ENCODE results near the gene NPAS3. TPM values are rescaled to one million over a fixed set of nuclear protein-coding genes. Genes with fewer than 3 reads are reported as not detected.

The NPAS3 gene
- total RNA-seq, 1 experiment from 2014 or later: not detected

DNA sequence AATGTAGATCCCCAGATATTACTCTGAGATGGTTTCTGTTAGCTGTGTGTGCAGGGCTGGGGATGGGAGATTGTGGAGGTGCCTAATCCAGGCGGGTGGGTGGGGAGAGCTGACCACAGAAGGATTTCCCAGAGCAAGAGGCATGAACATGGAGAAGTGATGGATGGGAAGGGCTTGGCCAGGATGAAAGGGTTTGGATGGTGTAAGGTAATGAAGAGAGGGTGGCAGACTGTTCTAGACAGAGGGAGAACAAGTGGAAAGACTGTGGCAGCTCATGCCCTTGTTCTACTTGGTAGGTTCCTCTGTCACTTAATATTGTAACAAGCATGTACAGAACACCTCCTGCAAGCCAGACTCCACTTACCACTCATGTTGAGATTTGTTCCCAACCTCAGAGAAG is 187.8 kb downstream of the NPAS3 start:
- no peaks in the 10 kb centered on the region for H3K9me2 ChIP-seq (ENCODE audit: insufficient read depth)
- H3K27me3 ChIP-seq (ENCODE audit: insufficient read depth, low read length): peaks cover 4% of the 10 kb centered on the region; the same call in 1 of the 2 replicates
- TF ChIP-seq TCF7L2 (IDR thresholded peaks at IDR 0.05; ENCODE audit: borderline replicate concordance, extremely low read depth, insufficient read depth, insufficient read length): no peak
- TF ChIP-seq POLR2A (IDR thresholded peaks at IDR 0.05; ENCODE audit: borderline replicate concordance, extremely low read depth, insufficient read depth, insufficient read length): no peak
- no peak for TF ChIP-seq REST (IDR thresholded peaks at IDR 0.05; ENCODE audit: low read depth)
- TF ChIP-seq EGR1 (IDR thresholded peaks at IDR 0.05; ENCODE audit: low read depth): no peak
- TF ChIP-seq RAD21 (IDR thresholded peaks at IDR 0.05; ENCODE audit: low read depth): no peak
- no peak for TF ChIP-seq ATF3 (IDR thresholded peaks at IDR 0.05)
- TF ChIP-seq CTCF (IDR thresholded peaks at IDR 0.05 in 2 of 3, conservative IDR thresholded peaks at IDR 0.05 in 1 of 3; ENCODE audit: borderline replicate concordance in 1 of 3, insufficient read depth in 1 of 3, low read depth in 2 of 3, low read length in 2 of 3): no peak
- no peak for TF ChIP-seq FOSL1 (IDR thresholded peaks at IDR 0.05; ENCODE audit: low read depth)
- TF ChIP-seq CBX3 (IDR thresholded peaks at IDR 0.05; ENCODE audit: low read depth): no peak
- TF ChIP-seq ELF1 (IDR thresholded peaks at IDR 0.05; ENCODE audit: borderline replicate concordance, low read depth): no peak
- TF ChIP-seq SP1 (IDR thresholded peaks at IDR 0.05; ENCODE audit: low read depth): no peak
- no peak for TF ChIP-seq ZNF274 (IDR thresholded peaks at IDR 0.05; ENCODE audit: low read depth, low read length)
- no peak for TF ChIP-seq ZBTB33 (IDR thresholded peaks at IDR 0.05; ENCODE audit: extremely low read depth, insufficient replicate concordance, low read length)
- TF ChIP-seq MAX (IDR thresholded peaks at IDR 0.05): no peak
- TF ChIP-seq SRF (IDR thresholded peaks at IDR 0.05; ENCODE audit: low read depth): no peak
- TF ChIP-seq YY1 (IDR thresholded peaks at IDR 0.05; ENCODE audit: extremely low read depth, insufficient replicate concordance, low read depth, low read length): no peak
- no peak for TF ChIP-seq CEBPB (IDR thresholded peaks at IDR 0.05; ENCODE audit: low read depth)
- TF ChIP-seq EZH2 (IDR thresholded peaks at IDR 0.05): no peak
- no TSS peak for BruUV-seq (replicated peaks)
- no peaks in the 10 kb centered on the region for H3K36me3 ChIP-seq (ENCODE audit: control insufficient read depth in 1 of 2, insufficient read depth in 2 of 2, low read length in 2 of 2)
- H3K4me3 ChIP-seq (replicated peaks in 1 of 2; ENCODE audit: low read depth in 1 of 2, low read length in 2 of 2): no peak overlapping the region
- no peak overlapping the region for H3K27ac ChIP-seq (ENCODE audit: low read depth, low read length)
- H4K20me1 ChIP-seq (ENCODE audit: insufficient read depth): no peaks in the 10 kb centered on the region
- CTCF ChIA-PET: no interaction called here
- ATAC-seq: no peak
- POLR2A ChIA-PET: no interaction called here
- H3K9ac ChIP-seq (ENCODE audit: low read length): no peak overlapping the region
- RAD21 ChIA-PET (ENCODE audit: low non-redundant PET in 1 of 2, low total read pairs in 2 of 2, uncharacterized antibody in 2 of 2, unreplicated experiment in 2 of 2): no interaction called here
- no peak for DNase-seq (ENCODE audit: low read depth, low spot score)
- H2AFZ ChIP-seq (ENCODE audit: low read depth, low read length, poor library complexity, severe bottlenecking): no peak overlapping the region
- H3K4me2 ChIP-seq (ENCODE audit: low read length): no peak overlapping the region
- no peaks in the 10 kb centered on the region for H3K79me2 ChIP-seq (ENCODE audit: insufficient read depth, low read length)
- no peaks in the 10 kb centered on the region for H3K9me3 ChIP-seq (ENCODE audit: control insufficient read depth in 1 of 2, insufficient read depth in 1 of 2, low read depth in 1 of 2, low read length in 2 of 2)
- intact Hi-C loops (cut with micrococcal nuclease): no loop called here
- no peaks in the 10 kb centered on the region for H3K4me1 ChIP-seq (ENCODE audit: control insufficient read depth in 1 of 2, insufficient read depth in 2 of 2, low read length in 2 of 2)
